HG02763 (cell line): Measurements from ENCODE around the gene ASB2.

Source experiments
- ATAC-seq: cut with Tn5 transposase; IDR thresholded peaks from one replicate; pipeline ENCODE4 v1.9.1; 2021; ENCODE audit warnings: mild to moderate bottlenecking, moderate library complexity; ENCODE audit not compliant: unreplicated experiment

The ASB2 gene

DNA sequence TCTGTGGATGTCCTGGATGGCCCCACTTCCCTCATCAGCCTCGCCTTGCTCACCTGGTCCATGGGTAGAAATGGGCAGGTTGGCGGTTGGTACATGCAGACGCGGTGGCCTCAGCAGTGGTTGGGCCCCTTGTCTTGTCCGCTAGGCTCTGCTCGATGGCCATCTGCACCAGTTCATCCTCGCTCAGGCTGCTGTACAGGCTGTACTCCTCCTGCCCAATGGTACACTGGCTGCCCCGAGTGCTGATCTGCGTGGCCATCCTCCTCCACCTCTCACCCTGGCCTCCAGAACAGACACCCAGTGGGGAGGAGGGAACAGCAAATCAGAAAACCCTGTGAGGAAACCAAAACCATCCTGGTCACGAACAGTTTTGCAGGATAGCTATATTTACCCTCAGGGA, 12.1 kb downstream of the ASB2 start:
- ATAC-seq = no peak

DNA sequence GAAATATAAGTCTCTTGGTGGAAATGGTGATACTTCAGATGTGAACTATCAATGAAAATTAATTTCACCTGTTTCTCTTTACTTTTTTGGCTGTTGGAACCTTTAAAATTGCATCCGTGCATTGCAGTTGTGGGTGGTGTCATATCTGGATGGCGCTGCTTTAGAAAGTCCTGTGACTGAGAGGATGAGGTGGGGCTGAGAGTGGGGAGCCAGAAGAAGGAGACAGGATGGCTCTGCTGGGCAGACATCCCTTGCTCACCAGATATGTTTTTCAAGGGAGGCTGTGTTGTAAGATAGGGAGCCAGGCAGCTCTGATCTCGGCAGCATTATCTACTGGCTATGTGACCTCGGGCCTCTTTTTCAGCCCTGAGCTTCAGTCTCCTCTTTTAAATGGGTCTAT, 12.7 kb downstream of the ASB2 start:
- ATAC-seq = no peak

DNA sequence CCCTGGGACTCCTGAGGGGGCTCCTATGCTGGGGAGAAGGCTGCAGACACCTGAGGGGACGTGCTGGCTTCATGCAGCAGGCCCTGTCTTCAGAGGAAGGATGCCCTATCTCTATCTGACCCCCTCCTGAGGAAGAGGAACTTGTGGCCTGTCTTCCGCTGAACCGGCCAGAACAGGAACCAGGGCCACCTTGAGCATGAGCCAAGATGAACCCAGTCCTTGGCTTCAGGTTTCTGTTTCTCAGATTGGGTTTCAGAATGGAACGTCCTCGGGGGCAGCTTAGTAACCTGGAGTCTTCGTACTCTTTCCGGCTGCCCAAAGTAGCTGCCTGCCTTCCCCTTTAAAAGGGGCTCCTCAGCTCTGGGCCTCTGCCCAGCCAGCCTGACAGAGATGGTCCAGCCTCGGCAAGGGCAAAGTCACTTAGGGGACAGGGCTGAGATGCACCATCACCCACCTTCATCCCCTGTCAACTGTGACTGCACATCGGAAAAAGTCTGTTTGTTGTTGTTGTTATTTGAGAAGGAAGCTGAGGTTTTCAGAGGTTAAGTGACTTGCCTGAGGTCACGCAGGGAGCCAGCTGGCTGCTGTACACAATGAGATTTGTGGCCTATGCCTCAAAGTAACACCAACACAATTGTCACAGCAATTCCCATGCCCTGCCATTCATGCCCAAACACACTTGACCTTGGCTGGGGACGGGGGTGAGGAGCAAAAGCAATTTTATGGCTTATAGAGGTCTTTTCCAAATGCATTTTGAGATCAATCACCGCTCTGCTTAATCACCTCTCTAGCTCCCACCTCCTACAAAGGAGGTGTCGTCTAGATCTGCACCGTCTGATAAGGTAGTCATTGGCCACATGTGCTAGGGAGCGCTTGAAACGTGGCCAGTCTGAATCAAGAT, 13.4 kb downstream of the ASB2 start:
- ATAC-seq = peak; percentile 46

DNA sequence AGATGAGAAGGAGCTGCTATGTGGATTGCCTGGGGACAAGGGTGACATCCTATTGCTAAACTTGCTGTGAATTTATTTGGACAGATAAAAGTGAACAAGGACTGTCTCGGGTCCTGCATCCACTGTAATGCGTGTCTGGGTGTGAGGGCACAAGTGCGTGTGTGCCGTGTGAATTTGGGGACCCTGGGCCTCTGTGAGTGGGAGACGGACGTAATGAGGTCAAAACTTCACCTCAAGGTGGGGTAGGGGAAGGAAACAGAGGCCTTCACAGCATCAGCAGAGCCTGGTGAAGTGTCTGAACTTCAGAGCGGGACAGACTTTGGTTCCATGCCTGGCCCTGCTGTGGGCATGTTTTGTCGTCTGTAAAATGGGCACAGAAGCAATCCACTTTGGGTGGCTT, 14.8 kb downstream of the ASB2 start:
- ATAC-seq = no peak

DNA sequence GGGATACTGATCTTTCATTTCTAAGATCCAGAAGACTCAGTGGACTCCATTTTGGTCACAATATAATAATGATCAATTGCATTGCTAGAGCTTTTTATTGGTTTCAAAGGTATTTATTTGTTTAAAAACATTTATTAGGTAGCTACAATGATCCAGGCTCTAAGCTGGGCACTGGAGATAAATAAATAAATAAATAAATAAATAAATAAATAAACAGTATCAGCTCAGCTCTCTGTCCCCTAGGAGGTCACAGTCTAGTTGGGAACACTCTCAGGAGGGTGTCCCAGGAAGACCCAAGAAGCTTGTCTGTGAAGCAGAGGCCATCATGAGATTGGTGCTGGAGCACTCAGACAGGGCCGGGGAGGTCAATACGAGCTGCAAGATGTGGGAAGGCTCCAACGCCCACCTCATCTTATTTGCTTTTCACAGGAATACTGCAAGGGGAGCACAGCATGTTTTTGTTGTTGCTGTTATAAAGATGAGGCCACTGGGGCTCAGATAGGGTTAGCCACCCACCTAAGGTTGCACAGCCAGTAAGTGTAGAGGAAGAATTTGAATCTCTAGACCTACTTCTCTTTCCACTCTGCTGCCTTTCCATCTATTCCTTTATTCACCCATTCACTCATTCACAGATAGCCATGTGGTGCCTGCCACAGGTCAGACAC, 15.5 kb downstream of the ASB2 start:
- ATAC-seq = no peak

DNA sequence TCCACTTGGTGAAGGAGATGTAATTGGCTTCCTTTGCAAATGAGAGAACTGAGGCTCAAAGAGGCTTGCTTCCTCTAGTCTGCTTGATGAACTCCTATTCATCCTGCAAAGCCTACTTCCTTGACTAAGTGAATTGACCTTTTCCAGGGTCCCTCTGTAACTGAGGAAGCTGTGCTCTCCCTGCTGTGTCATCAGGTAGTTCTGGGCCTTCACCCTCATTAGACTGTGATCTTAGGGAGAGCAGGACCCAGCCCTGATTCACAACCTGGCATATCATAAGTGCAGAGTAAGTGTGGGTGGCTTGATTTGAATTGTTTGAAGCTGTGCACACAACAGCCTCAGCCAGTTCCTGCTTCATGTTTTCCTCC, 16.3 kb downstream of the ASB2 start:
- no peak for ATAC-seq

DNA sequence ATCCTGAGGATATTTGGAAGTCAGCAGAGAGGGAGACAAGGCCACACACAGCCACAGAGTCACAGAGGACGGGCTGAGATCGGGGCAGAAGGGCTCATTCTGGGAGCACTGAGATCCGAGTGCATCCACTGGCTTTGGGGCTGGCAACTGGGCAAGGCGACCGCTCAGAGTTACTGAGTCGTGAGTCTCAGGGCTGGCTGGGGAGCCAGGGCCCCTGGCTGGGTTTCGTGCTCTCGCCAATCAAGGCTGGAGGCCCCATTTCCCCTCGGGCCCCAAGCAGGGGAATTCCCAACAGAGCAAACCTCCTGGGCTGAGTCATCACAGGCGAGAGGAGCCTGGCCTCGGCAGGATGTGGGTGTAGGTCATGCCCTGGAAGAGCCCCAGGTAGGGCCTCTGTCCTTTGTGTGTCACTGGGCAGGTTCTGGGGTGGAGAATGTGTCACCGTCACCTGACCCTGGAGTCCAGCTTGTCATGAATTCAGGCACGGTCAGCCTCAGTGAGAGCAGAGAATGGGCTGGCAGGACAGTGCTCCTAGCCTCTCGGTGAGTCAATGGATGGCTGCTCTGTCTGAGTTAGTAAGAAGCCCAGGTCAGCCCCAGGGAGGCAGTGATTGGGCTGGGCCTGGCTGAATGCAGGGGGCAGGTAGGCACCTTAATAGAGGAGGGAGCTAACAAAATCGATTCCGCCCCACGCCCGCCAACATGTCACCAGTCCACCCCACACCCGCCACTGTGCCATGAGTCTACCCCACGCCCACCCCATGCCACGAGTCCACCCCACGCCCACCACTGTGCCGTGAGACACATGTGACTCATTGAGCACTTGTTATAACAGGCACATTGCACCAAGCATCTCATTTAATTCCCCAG, 16.9 kb downstream of the ASB2 start:
- peak; percentile 68 for ATAC-seq

DNA sequence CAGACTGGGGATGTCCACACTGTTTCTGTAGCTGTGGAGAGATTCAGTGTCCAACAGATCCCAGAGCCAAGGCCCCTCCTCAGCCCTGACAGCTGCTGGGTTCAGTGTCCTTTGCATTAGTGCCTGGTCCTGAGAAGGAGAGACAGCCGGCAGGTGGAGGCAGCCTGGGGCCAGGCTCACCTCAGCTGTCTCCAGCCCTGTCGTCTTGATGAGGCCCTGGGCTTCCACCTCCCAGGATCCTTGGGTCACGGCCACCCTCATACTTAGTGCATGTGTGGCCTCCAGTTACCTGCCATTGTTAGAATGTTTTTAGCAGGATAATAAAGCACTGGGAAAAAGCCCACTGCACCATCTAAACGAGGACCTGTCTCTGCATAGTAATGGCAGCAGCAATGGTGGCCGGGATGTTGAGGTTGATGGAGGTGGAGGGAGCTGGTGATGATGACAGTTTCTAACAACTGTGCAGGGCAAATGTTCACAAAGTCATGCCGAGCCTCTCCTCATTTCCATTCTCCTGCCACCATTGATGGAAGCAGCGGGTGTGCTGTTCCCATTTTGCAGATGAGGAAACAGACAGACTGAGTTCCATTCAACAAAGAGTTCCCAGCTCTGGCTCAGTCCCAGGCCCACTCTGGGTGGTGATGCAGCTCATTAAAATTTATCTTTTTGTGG, 17.7 kb downstream of the ASB2 start:
- ATAC-seq = no peak

DNA sequence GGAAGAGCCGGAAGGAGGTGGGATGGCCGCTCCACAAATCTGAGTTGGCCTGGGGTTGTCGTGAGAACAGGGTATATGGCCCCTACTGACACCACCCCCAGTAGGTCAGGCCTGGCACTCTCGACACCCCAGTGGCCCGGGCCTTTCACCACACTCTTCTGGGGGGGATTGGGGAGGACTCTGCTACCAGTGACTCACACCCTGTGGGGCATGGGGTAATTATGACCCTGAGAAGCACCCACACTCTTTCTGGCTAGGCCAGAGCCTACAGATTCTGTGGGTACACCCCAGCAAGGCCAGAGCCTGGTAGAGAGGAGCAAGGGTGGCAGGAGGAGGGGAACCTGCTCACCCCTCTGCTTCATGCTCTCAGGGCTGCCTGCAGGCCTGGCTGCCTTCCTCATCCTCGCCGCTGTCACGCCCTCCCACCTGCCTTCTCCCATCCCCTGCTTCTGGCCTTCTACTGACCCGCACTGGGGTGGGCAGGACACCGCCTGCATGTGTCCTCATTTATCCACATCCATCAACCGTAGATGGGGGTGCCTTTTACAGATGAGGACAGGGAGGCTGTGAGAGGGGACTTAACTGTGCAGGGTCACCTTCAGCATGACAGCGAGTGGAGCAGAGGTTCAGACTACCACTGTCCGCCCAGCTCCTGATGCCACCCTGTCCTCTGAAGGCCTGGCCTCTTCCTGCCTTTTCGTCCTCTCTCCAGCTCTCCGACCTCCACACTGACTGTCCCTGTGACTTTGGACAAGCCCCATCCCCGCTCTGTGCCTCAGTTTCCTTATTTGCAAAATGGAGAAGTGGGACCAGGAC, 18.4 kb downstream of the ASB2 start:
- ATAC-seq = no peak

DNA sequence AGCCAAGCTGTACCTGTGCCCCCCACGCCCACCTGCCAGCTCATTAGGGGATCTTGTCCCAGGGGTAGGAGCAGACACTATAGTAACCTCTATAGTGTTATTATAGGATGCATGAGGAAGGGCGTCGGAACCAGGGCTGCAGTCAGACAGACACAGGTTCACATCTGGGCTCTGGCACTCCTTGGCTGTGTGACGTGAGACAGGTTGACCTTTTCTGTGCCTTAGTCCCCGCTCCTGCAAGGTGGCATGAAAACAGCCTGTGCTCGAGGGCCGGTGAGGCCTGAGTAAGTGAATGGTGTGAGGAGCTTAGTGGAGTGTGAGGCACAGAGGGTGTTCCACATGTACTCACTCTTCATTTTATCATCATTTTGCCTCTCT, 19.0 kb downstream of the ASB2 start:
- no peak for ATAC-seq

DNA sequence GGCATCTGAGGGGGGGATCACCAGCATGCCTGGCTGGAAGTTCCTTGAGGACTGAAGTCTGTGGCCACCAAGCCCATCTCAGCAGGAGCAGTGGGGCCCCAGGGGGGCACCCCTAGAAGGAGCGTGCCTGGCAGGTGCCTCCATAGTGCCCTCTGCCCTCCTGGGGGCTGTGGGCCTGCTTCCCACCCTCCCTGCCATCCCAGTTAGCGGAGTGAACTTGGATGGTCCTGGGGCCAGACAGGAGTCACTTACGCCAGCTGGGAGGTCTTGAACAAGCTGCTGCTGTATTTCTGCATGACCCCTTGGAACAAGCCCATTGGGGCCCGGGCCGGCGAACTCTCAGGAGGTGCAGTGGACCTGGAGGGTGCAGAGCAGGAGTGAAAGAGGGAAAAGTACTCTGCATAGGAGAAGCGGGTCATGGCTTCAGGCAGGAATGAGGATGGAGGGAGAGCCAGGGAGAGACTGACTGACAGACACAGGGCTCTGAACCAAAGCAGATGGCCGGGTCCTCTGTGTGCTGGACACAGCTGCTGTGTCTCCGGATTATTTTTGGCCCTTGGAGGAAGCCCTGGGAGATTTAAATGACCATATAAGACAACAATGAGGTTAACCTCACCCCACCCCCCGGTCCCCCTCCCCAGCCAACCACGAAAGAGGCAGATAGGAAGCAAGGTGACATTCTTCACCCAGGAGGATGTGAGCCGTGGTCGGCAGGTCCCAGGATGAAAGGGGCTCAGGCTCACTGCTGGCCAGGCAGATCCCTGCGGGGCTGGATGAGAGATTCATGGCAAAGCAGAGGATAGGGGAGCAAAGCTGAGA, 19.6 kb downstream of the ASB2 start:
- no peak for ATAC-seq

DNA sequence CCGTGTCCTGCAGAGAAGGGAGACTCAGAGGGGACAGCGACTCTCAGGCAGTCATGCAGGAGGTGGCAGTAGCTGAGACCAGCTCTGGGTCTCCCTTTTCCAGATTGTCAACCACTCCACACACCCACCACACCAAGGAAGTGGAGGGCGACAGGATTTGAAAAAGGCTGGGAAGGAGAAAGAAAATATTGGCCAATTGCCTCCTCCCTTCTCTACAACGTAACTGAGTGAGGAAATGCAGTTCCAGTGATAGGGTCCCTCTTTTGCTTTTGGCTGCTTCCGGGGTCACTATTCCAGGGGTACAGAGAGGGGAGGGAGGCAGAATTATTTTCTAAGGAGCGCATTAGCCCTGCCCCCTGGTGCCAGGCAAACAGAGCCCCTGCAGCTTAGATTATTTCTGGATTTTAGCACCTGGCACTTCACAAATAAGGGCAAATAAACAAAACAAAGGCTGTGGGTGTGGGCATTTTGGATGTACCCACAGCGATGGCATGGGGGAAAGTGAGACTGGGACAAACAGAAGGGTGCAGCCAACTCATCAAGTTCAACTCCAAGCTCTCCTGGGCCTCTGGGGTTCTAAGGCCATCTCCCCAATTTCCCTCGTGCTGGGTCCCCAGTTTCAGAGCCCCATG, 20.4 kb downstream of the ASB2 start:
- ATAC-seq = no peak

DNA sequence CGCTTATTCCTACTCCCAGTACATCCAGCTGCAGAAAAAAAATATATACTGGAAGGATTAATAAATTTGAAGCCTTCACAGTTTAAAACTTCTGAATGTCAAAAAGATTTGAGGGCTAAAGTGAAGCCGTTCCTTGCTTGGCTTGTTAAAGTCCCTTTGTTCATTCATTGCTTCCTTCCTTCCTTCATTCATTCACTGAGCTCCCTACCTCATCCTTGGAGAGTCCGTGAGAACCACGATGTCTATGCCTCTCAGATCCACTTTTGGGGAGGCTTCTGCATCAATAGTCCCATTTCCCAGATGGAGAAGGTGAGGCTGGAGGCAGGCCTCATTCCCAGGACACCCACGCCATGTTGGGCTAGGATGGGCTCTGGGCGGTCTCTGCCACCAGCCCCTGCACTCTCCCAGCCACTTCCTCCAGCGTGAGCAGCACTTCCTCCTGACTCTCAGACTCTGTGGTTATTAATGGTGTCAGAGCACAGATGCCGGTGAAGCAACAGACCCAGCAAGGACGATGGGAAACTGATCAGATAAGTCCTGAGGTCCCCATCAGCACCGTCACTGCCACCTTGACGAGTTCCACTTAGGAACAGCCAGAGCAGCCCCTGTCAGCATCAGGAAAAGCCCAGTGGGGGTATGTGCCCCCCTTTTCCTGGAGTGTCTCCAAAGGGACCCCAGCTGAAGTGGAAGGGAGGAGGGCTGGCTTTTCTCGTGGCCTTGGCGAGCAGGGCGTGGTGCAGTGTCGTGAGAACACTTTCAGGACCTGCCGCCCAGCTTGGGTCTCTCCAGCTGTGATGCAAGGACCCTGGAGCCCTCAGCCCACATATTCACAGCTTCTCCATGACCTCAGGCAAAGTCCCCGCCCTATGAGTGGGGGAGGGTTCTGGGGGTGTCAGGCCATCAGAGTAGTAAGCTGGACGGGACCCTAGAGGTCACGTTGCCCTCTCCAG, 21.2 kb downstream of the ASB2 start:
- ATAC-seq = no peak

DNA sequence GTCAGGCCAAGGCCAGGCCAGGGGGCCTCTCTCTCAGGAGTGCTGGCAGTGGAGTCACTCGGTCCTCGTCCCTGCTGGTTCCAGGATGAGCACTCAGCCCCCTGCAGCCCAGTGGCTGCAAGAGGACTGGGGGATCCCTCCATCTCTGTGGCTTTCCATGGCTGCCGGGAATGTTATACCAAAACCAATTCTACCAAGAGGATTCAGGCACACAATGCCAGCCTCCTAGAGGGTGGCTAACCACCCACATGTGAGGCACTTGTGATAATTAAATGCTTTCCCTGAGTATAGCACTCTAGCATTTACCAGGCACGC, 21.9 kb downstream of the ASB2 start:
- no peak for ATAC-seq

DNA sequence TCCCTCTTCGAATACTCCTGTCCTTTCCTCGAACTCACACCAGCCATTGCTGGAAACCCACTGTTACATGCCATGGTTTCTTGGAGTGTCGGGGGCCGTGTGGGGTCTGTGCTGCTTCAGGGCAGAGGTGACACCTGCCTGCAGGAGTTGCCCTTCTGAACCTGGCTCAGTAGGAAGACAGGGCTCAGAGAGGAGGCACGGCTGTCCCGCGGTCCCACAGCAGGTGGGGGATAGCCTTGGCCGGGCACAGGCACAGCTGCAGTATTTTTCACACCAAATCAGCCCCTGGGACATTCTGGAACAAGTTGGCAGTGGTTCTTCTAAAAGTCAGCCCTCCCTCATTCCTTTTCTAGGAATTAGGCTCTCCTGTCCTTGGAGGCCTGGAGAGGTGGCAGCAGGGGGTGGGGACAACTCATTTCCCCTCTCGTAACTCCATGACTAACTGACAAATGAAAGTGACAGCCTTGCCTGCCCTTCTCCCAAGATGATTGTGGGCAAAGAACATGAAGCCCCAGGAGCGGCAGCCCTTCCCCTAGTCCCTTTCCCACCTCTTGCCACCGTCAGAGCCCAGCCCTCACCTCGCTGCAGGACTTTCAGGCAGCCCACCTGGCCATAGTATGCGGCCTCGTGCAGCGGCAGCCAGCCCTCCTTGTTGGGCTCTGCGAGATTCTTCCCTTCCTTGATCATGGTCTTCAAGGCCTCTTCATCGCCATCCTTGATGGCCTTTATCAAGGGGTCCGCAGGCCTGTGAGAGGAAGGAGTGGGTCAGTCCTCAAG, 22.4 kb downstream of the ASB2 start:
- no peak for ATAC-seq

DNA sequence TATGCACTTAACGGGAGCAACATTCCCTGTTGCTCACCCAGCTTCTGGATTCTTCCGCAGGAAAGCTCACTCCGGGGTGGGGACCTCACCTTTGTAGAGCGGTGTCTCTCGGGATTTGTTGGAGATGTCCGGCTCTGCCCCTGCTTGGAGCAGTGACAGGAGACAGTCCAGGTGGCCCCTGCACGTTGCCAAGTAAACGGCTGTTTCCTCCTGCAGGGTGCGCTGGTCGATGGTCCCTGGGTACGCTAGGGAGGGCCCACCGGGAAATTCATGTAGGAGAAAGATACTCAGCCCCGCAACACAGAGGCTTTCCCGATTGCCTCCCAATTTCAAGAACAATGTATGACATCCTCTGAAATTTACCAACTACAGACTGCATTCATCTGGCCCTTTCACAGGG, 23.1 kb downstream of the ASB2 start:
- ATAC-seq = no peak

DNA sequence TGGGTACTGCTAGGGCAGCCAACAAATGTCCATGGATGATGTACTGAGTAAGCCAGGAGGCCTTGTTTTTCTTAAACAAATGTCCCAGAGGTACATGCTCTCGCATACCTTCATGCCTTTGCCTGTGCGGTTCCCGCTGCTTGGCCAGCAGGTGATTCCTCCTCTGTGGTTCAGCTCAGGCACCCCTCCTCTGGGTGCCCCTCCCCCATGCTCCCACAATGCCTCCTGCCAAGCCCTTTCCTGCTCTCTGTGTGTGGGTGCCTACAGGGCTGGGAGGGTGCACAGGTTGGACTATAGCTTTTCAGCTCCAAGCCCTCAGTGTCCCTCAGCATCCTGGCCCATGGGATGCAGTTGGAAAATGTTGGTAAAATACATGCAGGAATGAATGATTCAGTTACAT, 23.5 kb downstream of the ASB2 start:
- ATAC-seq = no peak
